ENCODE data around the gene SPACA4.

- TF ChIP-seq YY1 (IDR thresholded peaks at IDR 0.05; ENCODE audit: insufficient read depth, insufficient read length) (no peak), ZNF274 (IDR thresholded peaks at IDR 0.05; ENCODE audit: low read depth, low read length) (no peak)
Observed at GRCh38 chr19:48628486-48629296, 22.1 kb downstream of the SPACA4 start.

Measured in NT2/D1 (cell line).